LNCAP (cell line): ENCODE measurements around the gene CEP164.

ENCODE experiments used
- CTCF ChIP-seq: fragments of 450-650 bp; IDR thresholded peaks from 2 replicates; pipeline ENCODE4 v1.5.1; 2017; ENCODE audit warnings: mild to moderate bottlenecking

CEP164 gene

GRCh38 chr11:117410861-117411710 lies 83.4 kb downstream of the CEP164 start:
- TF ChIP-seq CTCF, result no peak

GRCh38 chr11:117411736-117412135 lies 84.1 kb downstream of the CEP164 start:
- no peak for TF ChIP-seq CTCF

- no peak for TF ChIP-seq CTCF
Observed at GRCh38 chr11:117412176-117412575, 84.5 kb downstream of the CEP164 start.

- no peak for TF ChIP-seq CTCF
Observed at GRCh38 chr11:117412653-117413275, 85.1 kb downstream of the CEP164 start.

- TF ChIP-seq CTCF, result no peak
Observed at GRCh38 chr11:117413616-117414015, 86.0 kb downstream of the CEP164 start.

- TF ChIP-seq CTCF, result no peak
Observed at GRCh38 chr11:117414724-117415123, 87.1 kb downstream of the CEP164 start.

- no peak for TF ChIP-seq CTCF
Observed at GRCh38 chr11:117415358-117415896, 87.8 kb downstream of the CEP164 start.
